Smooth muscle cell of trachea (primary cell): Measurements from ENCODE around the gene ZNF280A. TPM values are rescaled to one million over a fixed set of nuclear protein-coding genes. Genes with fewer than 3 reads are reported as not detected.

ENCODE experiments used
- total RNA-seq: library from RNA; depleted of rRNA; stranded (reverse); fragments of >200 nt; gene quantifications from 2 replicates; pipeline ENCODE4 v1.2.1, GENCODE V29; 2014

ZNF280A gene
- total RNA-seq = under 0.01 and 0.15 TPM in 2 replicates

GRCh38 chr22:22520020-22520656 is at the start of gene ZNF280A:
Gene ZNF280A, minus strand, starts transcription at chr22:22520270. Its CDS starts 4,640 bp downstream, at chr22:22515630.

GRCh38 chr22:22558972-22559603 is 39.0 kb upstream of the ZNF280A start, which contains the start of gene PRAME:
Gene PRAME, minus strand, starts transcription at chr22:22559265. Its CDS starts 2,433 bp downstream, at chr22:22556832.

GRCh38 chr22:22508274-22509176 is 11.5 kb downstream of the ZNF280A start, which contains the start of gene ZNF280B:
Gene ZNF280B, minus strand, starts transcription at chr22:22508742. Its CDS starts 19,344 bp downstream, at chr22:22489398.

Other genes starting within 250 kb of the ZNF280A start
- gene ZNF280B, start 11.5 kb downstream of the ZNF280A start, total RNA-seq = 0.15 and 0.17 TPM in 2 replicates
- not detected in 2 replicates for gene PRAME, start 39.0 kb upstream of the ZNF280A start, total RNA-seq
- gene GGTLC2, start 124.3 kb upstream of the ZNF280A start, total RNA-seq = not detected in 2 replicates